GM19468 (cell line): ENCODE results near the gene NPLOC4.

Source experiments
- ATAC-seq: cut with Tn5 transposase; IDR thresholded peaks from one replicate; pipeline ENCODE4 v1.9.1; 2021; ENCODE audit warnings: mild to moderate bottlenecking, moderate library complexity, moderate number of reproducible peaks; ENCODE audit not compliant: unreplicated experiment; ENCODE audit errors: extremely low read depth

The NPLOC4 gene

DNA sequence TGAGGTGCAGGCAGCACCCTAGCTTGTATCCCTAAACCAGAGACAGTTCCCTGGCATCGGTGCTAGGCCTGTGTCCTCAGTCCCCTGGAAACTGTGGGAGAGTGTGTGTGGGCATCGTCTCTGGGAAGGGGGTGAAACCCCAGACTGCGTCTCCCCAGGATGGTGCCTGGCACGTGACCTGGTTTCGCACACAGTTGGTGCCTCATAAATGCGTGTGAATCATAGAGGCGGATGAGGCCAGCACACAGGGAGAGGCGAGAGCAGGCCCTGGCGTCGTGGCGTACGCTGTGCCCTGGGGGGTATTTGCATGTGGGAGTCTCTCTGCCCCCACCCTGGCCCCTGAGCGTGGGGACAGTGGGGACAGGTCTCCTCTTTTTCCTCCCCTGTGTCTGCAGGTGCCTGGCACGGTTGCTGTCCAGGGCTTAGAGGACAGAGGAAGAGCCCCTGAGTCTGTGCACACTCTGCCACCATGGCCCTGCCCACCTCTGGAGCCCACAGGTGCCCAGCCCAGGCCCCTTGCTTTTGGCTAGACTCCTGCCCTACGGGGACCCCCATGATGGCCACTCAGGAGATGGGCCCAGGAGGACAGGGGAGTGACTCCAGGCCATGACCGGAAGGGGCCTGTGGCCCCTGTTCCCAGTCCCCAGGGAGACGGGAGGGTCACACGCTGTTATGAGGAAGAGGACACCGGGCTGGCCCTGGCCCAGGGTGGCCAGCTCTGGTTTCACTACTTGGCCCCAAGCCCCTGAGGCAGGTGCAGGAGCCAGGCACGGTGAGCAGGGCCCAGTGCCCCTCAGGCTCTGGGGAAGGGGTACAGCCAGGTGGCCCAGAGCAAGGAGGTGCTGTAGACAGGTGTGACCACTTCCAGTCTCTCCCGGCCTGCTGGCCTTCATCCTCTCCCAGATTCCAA lies 110.0 kb downstream of the NPLOC4 start:
- ATAC-seq, result no peak

DNA sequence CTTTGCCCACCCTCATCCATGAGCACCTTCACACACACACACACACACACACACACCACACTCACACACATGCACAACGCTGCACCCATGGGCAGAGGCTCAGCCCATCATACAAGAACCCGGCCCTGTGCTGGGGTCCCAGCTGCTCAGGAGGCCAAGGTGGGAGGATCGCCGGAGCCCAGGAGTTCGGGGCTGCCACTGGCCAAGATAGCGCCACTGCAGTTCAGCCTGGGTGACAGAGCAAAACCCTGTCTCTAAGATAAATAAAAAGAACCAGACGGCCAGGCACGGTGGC lies 112.1 kb downstream of the NPLOC4 start:
- no peak for ATAC-seq

DNA sequence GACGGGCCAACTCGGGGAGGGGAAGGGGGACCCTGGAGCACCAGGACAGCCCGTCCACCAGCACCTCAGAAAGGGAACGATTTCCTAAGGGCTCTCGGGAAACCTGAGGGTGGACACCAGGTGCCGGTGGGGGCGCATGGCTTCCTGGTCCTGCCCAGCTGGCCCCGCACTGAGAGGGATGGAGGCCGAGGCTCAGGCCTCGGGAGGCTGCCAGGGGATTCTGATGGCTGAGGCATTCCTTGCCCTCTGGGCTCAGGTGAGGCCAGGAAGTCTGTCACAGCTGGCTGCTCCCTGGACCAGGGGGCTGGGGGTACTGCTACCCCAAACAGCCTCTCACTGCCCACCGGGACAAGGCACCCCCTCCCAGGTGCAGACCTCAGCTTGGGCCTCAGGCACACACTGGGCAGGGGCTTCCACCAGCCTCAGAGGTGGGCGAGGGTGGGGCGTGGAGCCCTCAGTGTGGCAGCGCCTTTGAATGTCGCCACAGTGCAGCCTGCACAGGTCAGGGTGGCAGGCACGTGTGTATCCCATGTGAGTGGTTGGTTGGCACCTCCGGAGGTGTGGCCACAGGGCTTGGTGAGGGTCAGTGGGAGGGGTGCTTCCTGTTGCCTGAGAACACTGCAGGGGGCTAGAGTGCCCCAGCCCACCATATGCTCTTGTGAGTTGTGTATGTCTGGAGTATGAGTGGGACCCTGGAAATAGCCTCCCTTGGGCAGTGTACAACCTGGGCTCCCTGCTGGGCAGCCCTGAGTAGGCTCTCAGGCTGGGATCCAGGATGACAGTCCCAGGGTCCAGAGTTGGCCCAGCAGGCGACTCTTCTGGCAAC lies 112.7 kb downstream of the NPLOC4 start:
- ATAC-seq, result no peak

DNA sequence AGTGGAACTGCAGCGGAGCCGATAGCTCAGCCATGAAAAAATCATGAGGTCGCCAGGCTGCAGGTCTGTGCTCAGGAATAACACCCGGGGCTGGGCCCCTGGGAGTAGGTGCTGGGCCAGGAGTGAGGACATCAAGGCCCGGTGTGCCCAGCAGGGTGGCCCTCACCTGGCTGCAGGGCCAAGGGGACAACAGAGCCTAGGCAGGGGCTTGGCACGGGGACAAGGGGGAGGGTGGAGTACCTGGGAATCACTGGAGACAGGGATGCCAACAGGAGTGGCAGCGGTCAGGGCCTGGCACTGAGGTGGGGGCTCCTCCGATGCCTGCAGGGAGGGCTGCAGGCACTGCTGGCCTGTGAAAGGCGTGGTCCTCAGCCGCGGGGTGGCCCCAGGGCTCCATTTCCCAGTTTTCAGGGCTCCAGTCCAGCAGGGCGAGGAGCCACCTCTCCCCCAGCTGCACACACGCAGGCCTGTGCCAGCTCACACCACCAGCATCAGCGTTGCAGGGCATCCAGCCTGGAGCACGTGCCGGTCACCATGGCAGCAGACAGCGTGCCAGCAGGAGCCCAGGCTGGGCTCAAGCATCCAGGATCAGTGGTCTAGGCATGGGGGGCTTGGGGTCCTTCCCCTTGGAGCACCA lies 113.4 kb downstream of the NPLOC4 start:
- no peak for ATAC-seq

DNA sequence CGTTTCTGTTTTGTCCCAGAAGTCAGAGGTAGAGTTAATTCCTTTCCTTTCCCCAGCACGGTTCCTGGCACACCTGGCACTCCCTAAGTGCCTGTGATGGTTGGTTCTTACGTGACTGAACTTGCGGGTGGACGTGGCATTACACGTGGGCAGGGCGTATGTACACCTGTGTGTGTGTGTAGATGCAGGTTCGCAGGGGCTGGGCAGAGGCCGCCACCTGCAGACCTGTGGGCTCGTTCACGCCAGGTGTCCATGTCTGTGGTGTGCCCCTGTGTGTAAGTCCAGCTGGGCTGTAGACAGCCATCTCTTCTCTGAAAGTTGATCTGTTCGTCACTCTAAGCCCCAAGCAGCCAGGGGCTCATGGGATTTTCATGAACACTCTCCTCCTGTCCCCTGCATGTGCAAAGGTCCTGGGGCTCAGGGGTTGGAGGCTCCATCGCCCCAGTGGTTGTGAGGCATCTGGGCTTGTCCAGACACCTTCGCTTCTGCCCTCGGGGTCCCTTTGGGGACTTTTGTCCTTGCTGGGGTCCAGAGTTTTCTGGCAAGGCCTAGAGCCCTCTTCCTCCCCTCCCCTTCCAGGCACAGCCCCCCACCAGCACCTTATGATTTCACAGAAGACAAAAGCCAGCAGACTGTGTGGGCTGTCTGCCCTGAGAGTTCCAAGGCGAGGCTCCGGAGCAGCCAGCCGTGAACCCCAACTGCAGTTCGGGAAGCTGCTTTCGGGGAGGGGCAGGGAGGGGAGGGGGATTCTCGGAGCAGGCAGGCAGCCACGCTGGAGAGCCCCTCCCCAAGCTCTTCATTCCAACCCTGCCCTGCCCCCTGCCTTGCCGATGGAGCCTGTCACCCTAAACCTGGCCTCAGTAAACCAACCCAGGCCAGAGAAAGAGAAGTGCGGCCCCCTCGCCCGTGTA lies 114.2 kb downstream of the NPLOC4 start:
- no peak for ATAC-seq

DNA sequence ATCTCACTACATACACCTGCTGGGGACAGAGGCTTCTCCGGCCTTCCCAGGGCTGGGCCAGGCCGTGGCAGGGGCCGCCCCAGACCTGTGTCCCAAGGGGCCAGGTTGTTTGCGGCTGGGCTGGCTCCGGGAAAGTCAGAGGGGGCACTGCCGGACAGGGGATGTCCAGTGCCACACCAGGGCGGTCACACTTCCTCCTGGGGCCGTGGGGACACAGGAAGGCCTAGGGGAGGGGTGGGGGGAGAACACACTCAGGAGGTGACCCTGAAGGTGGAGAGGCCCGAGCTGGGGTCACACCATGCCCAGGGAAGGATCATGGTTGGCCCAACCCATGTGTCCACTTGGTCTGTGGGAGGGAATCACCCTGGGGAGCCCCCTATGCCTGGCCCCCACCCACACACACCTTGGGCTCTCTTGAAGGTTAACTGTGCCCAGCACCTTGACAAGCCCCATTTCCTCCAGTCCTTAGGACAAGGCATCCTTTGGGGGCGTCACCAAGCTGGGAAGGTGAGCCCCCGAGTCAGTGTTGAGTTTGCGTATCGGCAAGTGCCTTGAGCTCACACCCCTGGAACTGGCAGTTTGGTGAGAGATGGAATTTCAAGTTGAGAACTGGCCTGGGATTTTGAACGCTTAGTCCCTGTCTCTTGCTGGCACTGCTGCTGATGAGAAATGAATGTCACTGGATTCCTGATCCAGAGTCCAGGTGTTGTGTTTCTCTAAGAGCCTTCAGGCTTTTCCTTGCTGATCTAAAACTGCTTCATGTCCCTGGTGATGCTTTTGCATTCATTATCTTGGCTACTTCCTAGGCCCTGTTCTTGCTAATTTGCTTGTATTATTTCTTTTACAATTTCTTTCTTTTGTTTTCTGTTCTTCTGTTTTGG lies 116.7 kb downstream of the NPLOC4 start:
- no peak for ATAC-seq

DNA sequence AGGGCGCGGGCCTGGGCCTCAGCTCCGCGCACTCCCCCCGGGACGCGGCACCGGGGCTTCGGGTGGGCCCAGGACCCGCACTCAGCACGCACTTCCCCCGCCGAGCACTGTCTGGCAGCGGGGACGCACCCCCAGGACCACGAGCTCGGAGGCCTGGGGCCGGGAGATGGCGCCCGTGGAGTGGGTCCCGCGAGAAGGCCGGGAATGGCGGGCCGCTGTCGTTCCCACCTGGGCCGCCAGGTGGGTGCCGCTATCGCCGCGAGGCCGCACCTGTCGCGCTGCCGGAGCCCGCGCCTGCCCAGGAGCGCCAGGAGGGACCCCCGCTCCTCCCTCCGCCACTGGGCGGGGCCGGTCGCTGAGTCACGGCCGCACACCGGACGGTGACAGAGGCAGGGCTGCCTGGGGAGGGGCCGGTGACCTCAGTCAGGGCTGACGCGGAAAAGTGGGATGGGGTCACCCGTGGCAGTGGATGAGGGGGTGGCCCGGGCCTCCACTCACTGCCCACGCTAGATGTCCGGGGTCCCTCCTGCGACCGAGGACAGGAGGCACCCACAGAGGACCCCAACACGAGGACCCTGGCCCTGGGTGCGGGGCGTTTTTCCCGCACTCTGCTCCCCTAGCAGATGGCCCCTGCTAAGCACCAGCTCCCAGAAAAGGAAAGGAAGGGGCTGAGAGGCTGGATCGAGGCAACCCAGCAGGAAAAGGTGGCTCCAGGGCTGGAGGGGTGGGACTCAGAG lies 117.5 kb downstream of the NPLOC4 start:
- ATAC-seq, result no peak

DNA sequence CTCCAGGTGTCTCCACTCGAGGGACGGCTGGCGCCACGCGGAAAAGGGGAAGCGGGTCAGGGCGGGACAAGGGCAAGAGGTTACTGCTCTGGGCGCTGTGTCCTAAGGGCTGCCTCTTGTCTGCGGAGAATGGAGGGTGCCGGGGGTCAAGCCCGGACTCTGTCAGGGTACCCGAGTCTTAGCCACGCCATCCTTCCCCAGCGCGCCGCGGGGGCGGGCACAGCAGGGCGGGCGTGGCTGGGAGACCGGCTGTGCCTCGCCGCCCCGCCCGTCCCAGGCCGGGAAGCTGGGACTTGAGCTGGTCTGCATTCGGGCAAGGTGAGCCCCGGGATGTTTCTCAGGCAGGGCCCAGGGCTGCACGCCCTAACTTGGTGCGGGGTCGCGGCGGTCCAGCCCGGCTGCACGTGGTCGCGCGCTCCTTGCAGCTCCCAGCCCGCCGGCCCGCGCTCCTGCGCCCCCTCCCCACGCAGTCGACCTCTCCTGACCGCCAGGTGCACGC lies 118.1 kb downstream of the NPLOC4 start:
- ATAC-seq, result no peak

DNA sequence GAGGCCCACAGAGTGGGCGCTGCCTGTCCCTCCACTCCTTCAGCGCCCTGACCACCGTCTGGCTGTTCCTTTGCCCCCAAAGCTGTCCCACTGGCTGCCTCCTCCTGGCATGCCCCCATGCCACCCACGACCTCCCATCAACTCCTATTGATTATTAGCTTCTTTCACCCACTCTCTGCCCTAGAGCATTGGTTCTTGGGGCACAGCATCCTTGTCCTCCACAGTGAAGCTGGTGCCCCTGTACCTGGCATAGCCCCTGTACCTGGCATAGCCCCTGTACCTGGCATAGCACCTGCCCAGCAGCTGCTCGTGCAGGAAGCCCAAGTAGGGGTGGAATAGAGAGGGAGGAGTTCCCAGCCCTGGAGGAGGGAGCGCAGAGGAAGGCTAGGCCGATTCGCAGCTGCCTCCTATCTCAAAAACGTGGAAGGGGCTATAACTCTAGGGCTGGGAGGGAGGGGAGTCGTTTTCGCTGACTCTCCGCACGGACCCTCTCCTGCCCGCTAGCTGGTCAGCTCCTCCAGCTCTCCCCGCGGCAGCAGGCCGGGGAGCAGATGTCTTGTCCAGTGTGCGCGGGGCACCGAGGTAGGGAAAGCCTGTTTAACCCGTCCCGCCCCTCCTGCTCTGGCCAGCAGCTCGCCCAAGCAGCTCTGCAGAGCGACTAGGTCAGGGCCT lies 118.7 kb downstream of the NPLOC4 start:
- no peak for ATAC-seq

DNA sequence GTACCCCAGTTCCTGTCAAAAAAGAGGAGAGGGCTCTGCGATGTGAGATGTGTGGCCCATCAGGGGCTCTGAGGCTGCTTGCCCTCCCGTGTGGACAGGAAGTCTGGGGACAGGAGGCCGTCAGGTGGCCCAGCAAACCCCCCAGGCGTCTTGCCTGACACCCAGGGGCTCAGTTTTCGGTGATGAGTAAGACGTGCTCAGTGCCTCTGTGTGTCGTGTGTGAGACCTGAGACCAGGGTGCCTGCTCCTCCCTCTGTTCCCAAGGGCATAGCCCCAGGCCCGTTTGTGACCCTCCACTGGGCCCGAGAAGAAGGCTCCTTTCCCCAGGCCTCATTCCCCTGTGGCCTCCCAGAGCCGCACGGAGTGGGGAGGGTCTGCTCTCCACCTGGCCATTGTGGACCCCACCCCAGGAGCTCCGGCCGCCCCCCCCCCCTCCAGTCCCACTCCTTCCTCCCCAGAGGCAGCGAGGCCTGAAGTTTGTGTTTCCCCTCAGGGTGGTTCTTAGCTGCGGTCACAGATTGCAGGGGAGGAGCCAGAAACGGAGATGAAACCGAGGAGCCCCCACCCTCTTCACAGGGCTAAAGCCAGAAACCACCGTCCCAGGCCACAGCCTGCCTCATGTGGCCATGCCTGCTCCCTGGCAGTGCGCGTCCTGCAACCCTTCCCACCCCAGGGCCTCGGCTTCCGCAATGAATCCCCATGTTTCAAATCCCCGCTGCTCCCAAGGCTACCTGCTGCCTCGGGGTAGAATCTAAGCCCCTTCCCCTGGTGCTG lies 119.4 kb downstream of the NPLOC4 start:
- ATAC-seq, result no peak

DNA sequence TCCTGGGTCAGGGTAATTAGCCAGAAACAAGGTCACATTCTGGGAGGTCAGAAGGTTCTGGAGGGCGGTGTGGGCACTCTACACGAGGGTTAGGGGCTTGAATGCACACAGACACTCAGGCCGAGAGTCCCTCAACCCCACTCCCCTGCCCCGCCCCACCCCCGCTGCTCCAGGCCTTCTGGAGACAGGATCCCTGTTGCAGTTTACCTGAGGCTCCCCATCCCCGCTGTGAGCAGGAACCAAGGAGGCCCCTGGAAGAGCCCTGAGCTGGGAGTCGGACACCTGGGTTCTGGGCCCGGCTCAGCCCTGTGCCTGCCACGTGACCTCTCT lies 119.9 kb downstream of the NPLOC4 start:
- ATAC-seq, result no peak

DNA sequence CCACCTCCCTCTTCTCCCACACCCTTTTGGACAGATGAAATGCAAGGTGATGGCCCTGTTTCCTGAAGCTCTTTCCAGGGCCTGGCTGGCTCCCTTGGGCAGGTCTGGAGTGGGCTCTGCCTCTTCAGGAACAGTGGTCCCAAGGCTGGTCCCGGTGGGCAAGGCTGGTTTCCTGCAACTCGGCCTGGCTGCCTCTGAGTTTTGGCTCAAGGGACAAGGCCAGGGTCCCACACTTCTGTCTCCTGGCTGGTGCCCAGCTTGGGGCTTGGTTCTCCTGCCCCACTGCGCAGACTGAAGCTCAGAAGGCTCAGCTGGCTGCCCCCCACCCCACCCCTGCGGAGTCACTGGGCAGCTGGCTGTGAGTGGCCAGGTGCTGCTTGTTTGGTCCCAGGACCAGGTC lies 120.5 kb downstream of the NPLOC4 start:
- ATAC-seq, result no peak

DNA sequence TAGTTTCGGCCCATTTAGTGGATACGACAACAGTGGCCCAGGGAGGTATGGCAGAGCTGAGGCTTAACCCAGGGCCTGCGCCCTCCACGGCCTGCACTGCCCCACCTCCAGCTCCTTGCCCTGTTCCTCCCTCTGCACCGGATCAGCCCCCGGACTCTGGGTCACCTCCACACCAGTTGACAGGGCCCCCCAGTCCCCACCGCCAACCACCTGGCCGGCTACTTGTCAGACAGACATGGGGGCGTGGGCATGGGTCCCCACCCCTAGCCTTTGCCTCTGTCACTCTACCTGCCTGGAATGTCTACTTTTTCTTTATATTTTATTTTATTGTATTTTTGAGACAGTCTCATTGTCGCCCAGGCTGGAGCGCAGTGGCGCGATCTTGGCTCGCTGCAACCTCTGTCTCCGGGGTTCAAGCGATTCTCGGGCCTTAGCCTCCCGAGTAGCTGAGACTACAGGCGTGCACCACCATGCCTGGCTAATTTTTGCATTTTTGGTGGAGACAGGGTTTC lies 121.3 kb downstream of the NPLOC4 start:
- no peak for ATAC-seq

DNA sequence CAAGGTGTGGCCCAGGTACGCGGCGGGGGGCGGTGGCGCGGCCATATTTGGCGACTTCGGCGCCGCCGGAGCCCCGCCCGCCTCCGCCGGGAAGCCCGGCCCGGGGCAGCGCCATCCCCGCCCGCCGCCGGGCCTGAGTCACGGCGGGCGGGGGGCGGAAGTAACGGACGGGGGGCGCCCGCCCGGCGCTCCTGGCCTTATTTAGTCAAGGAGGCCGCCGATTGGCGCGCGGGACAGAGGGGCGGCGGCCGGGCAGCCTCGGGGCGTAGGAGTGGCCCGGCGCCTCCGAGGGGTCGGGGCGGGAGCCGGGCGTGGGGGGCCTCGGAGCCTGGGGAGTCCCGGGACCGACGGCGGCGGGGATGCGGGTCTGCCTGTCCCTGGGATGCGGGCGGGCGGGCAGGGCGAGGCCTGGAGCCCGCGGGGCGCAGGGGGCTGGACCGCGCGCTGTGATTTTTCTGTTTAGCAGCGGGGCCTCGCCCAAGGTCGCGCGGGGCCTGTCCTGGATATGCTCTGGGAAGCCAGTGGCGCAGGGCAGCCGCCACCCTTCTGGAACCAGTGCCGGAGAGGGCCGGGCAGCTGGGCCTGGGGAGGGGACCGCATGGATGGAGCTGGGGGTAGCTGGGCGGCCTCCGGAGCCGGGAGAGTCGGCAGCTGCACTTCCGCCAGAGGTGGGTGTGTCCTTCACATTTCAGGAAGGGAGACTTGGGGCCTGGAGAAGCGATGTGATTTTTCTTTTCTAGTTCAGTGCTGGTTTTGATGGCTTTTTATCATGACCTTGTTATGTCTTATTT lies 122.0 kb downstream of the NPLOC4 start:
- no peak for ATAC-seq

DNA sequence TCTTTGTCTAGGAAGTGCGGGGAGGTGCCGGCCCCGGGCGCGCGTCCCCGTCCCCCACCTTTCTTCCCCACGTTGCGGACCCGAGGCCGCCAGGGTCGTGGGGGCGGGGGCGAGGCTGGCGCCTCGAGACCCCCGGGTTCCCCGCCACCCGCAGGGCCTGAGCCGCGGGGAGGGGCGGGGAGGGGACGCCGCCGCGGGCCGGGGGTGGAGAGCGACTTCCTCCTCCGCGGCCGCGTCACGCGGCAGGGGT lies 122.5 kb downstream of the NPLOC4 start:
- no peak for ATAC-seq

DNA sequence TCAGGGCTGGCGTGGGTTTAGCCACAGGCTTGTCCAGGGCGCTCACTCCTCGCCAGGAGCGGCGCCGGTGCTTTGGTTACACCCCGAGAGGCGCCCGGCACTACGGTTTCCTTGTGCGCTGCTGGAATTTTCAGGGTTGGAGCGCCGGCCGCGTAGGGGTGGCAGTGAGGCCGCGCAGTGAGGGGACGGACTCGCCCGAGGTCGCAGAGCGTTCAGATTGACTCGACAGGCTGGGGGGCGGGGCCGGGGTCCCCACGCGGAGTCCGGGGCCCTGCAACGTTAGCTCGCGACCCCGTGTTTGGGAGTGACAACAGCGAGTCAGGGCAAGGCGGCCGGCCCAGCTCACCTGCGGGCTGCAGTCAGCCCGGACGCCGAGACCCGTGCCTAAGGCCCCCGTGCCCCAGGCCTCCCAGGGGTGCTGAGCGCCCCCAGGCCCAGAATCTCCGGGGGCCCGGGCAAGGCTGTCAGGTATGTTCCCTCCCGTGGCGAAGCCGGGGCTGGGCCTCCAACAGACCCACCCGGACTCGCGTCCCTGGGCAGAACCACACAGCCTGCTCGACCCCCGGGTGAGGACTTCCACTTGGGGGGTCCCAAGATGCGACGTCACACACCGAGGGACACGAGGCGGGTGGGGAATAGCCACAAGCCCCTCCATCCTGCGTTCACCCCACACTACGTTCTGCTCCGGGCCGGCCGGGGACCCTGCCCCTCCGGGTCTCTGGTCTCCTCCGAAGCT lies 123.0 kb downstream of the NPLOC4 start:
- ATAC-seq, result no peak
